Body of pancreas (tissue), 4 donors: ENCODE results near the gene TMEM63C. TPM values are rescaled to one million over a fixed set of nuclear protein-coding genes. Genes with fewer than 3 reads are reported as not detected.
A peak's percentile ranks its signal among the peaks of the same experiment; 100 is the strongest.
"Not testable (repeated sequence)": the region's sequence is repeated elsewhere in the genome, so short reads cannot be mapped to it uniquely, and the experiment has no call there.

Source experiments
- ATAC-seq: fragments of 150-250 bp; one replicate; pipeline ENCODE4 v1.9.1; 2016
- DNase-seq, 4 donors: peaks; one replicate each; pipeline ENCODE4 v3.0.0-alpha.2; 2019
- H3K27ac ChIP-seq, 4 donors: fragments of 200-600 bp; sonication (generic); 1 replicate in 3 of 4; 2 replicates in 1 of 4; pipeline versions ENCODE4 v1.5.1 to v1.6.1; 2016 to 2019; ENCODE audit warnings: mild to moderate bottlenecking in 1 of 4, mixed read lengths in 1 of 4, moderate library complexity in 1 of 4
- H3K27me3 ChIP-seq, 2 donors: fragments of 200-600 bp; sonication (generic); one replicate each; pipeline ENCODE4 v1.6.0; 2016; ENCODE audit warnings: mild to moderate bottlenecking in 1 of 2
- H3K36me3 ChIP-seq, 2 donors: fragments of 200-600 bp; sonication (generic); replicated peaks in 1 of 2; 2 replicates each; pipeline ENCODE4 v1.5.1; 2016; ENCODE audit warnings: low read depth in 2 of 2; ENCODE audit not compliant: insufficient read depth in 1 of 2
- H3K4me1 ChIP-seq: fragments of 200-600 bp; sonication (generic); one replicate; pipeline ENCODE4 v1.6.0; 2016
- H3K4me3 ChIP-seq, 2 donors: fragments of 200-600 bp; sonication (generic); 1 replicate in 1 of 2; 2 replicates in 1 of 2; pipeline ENCODE4 v1.5.1; 2016 to 2019
- H3K9me3 ChIP-seq, 3 donors: fragments of 200-600 bp; sonication (generic); 1 replicate in 2 of 3; 2 replicates in 1 of 3; pipeline ENCODE4 v1.5.1; 2016
- POLR2A ChIP-seq, 3 donors: fragments of 450-650 bp; IDR thresholded peaks; one replicate each; pipeline ENCODE4 v1.6.1; 2016; ENCODE audit warnings: antibody characterized with exemption in 3 of 3, mild to moderate bottlenecking in 2 of 3
- WGBS, 2 donors: methylation state at CpG; one replicate each; pipeline ENCODE4 v1.1.5; 2017; 5-methylcytosine and 5-hydroxymethylcytosine counted together
- intact Hi-C: fragments of 100-400 bp; cut with DNase I; formaldehyde crosslinking; loops from one replicate; pipeline ENCODE4 v1.15.1; 2023
- total RNA-seq, 2 donors: library from RNA; depleted of rRNA; stranded (reverse); fragments of >200 nt; gene quantifications; one replicate each; pipeline ENCODE4 v1.1.0, GENCODE V29; 2016
- TF ChIP-seq, protein P1 (sequence below), 7 experiments: fragments of 450-650 bp in 4 of 7; fragments of 200-600 bp in 3 of 7; sonication (generic) in 3 of 7; IDR thresholded peaks; one replicate each; pipeline ENCODE4 v1.5.1; 2016 to 2019; ENCODE audit warnings: antibody characterized with exemption in 7 of 7

Gene TMEM63C
- total RNA-seq, 2 donors from 2014 or later, result 0.33 to 3.6 TPM

DNA sequence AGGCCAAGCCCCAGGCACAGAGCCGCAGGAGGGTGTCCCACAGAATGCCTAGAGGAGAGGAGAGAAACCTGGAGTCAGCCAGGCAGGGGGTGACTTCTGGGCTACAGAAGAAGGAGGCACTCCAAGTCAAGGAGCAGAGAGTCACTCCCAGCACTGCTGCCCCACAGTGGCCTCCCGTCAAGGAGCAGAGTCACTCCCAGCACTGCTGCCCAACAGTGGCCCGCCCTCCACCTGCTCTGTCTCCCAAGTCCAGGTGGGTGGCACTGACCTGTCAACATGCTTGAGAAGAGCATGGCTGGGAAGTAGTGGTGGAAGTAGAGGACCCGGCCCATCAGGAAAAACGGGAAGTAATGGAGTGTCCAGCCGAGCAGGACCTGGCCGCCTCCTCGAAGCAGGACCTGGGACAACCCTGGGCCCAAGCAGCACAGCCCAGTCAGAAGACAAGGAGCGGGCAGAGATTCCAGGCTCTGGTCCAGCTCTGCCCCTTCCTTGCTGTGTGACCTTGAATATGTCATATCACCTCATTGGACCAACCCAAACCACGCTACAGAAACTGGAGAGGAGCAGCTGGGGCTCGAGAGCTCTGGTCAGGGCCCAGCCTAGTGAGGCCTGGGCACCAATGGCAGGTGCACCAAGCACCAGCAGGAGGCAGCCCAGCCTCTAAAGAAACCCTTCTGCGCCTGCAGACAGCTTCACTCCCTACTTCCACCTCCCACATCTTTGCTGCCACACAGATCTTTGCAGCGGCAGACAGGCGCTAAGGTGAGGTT is 97.0 kb downstream of the TMEM63C start:
- 86 to 88% methylated on average over 12 to 14 of the region's 14 CpGs for WGBS, 2 donors
- DNase-seq, result peak in 1 of 4 donors; percentile 31
- TF ChIP-seq POLR2A (IDR thresholded peaks at IDR 0.05), result no peak
- TF ChIP-seq, protein P1, sequence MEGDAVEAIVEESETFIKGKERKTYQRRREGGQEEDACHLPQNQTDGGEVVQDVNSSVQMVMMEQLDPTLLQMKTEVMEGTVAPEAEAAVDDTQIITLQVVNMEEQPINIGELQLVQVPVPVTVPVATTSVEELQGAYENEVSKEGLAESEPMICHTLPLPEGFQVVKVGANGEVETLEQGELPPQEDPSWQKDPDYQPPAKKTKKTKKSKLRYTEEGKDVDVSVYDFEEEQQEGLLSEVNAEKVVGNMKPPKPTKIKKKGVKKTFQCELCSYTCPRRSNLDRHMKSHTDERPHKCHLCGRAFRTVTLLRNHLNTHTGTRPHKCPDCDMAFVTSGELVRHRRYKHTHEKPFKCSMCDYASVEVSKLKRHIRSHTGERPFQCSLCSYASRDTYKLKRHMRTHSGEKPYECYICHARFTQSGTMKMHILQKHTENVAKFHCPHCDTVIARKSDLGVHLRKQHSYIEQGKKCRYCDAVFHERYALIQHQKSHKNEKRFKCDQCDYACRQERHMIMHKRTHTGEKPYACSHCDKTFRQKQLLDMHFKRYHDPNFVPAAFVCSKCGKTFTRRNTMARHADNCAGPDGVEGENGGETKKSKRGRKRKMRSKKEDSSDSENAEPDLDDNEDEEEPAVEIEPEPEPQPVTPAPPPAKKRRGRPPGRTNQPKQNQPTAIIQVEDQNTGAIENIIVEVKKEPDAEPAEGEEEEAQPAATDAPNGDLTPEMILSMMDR (IDR thresholded peaks at IDR 0.05), result no peak
- ATAC-seq, result no peak
- no peak overlapping the region for H3K27ac ChIP-seq
- no peak overlapping the region for H3K4me3 ChIP-seq
- intact Hi-C loops, result no loop called here
- no peaks in the 10 kb centered on the region for H3K4me1 ChIP-seq
- H3K36me3 ChIP-seq, result peaks cover 0 to 8% of the 10 kb centered on the region in 2 donors
- H3K27me3 ChIP-seq, result no peaks in the 10 kb centered on the region
- H3K9me3 ChIP-seq, result no peaks in the 10 kb centered on the region

DNA sequence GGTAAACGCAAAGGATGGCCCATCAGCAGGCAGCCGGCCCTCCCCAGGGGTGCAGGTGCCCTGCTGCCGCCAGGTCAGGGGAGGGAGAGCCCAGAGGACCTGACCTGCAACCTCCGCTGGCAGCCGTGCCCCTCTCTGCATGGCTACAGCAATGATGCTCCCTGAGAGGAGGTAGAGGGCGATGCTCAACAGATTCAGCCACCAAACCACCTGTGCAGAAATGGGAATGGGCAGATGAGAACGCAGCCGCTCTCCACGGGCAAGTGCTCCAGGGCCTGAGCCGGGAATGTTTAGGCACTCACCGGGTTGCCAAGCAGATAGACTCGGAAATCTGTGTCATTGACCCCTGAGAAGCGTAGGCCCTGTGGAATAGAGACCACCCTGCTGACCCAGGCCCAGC is 98.1 kb downstream of the TMEM63C start:
- no peak overlapping the region for H3K27ac ChIP-seq
- H3K4me3 ChIP-seq, result no peak overlapping the region
- H3K36me3 ChIP-seq, result peaks cover 3 to 10% of the 10 kb centered on the region in 2 donors
- no peaks in the 10 kb centered on the region for H3K27me3 ChIP-seq
- no peak for TF ChIP-seq POLR2A (IDR thresholded peaks at IDR 0.05)
- TF ChIP-seq, protein P1 (IDR thresholded peaks at IDR 0.05), result no peak
- DNase-seq (no peak), ATAC-seq (no peak)
- intact Hi-C loops, result no loop called here
- H3K9me3 ChIP-seq, result no peaks in the 10 kb centered on the region
- WGBS, 2 donors, result 87 to 88% methylated on average over 11 to 13 of the region's 13 CpGs
- H3K4me1 ChIP-seq, result peaks cover 4% of the 10 kb centered on the region

DNA sequence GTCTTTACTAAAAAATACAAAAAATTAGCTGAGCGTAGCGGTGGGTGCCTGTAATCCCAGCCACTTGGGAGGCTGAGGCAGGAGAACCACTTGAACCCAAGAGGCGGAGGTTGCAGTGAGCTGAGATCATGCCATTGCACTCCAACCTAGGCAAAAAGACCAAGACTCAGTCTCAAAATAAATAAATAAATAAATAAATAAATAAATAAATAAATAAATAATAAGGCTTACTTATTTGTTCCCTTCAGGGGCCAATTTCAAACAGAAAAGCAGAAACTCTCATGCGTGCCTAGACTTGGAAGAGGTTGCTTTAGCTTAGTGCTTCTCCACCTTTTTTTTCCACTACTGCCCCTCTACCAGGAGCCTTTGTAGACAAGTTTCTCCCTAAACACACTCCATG is 99.3 kb downstream of the TMEM63C start:
- peaks cover 7 to 12% of the 10 kb centered on the region in 2 donors for H3K36me3 ChIP-seq
- 97 to 99% methylated on average over 4 of the region's 4 CpGs for WGBS, 2 donors
- DNase-seq, H3K4me3 ChIP-seq, H3K9me3 ChIP-seq, H3K27ac ChIP-seq, ATAC-seq, H3K4me1 ChIP-seq, intact Hi-C loops, H3K27me3 ChIP-seq: not testable (repeated sequence)

DNA sequence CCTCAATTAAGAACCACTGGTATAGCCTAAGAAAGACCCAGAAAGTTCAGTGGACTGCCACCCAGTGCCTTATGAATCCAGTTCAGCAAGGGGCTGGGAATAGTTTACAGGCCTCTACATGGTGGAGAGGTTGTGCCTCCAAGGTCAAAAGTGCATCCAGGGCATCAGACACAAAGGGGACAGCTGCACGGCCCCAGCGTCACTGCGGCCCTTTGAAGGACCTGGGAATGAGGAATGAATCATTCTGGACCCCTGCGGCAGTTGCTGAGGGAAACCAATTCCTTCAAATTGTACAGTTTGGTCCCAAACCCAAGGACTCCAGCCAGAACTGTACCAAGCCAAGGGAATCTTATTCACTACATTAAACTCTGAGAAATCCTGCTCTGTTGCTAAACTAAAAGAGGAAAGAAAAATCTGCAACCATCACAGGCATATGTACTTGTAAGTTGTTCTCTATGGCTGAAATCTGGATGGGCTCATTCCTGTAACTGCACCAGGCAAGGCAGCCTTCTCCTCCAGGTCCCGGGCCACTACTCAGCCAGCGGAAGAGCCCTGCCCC is 100.3 kb downstream of the TMEM63C start:
- DNase-seq, result no peak
- H3K9me3 ChIP-seq, result no peaks in the 10 kb centered on the region
- intact Hi-C loops, result no loop called here
- ATAC-seq, result no peak
- no peak overlapping the region for H3K4me3 ChIP-seq
- peaks cover 7 to 12% of the 10 kb centered on the region in 2 donors for H3K36me3 ChIP-seq
- peaks cover 4% of the 10 kb centered on the region for H3K4me1 ChIP-seq
- TF ChIP-seq POLR2A (IDR thresholded peaks at IDR 0.05), result no peak
- TF ChIP-seq, protein P1 (IDR thresholded peaks at IDR 0.05), result no peak
- WGBS, 2 donors, result 89 to 100% methylated on average over 6 of the region's 6 CpGs
- no peak overlapping the region for H3K27ac ChIP-seq
- H3K27me3 ChIP-seq, result no peaks in the 10 kb centered on the region

DNA sequence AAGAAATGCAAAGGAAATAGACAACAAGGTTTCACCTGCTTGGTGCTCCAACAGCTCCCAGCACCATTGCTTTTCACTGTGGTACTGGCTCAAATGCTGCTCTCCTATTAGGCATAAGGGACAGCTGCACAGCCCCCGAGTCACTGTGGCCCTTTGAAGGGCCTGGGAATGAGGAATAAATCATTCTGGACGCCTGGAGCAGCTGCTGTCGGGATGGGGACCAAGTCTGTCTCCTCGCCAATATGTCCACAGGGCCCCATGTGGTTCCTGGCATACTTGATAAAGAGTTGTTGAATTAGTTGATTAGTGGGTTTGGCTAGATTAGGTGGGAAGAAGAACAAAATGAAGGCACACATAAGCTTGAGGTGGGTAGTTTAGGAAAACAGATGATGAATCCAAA is 102.5 kb downstream of the TMEM63C start:
- intact Hi-C loops, result no loop called here
- WGBS, 2 donors, result 29 to 49% methylated on average over 4 of the region's 4 CpGs
- DNase-seq (no peak), ATAC-seq (no peak)
- no peak overlapping the region for H3K4me3 ChIP-seq
- TF ChIP-seq POLR2A (IDR thresholded peaks at IDR 0.05), result no peak
- TF ChIP-seq, protein P1 (IDR thresholded peaks at IDR 0.05), result no peak
- no peaks in the 10 kb centered on the region for H3K9me3 ChIP-seq
- H3K4me1 ChIP-seq, result peaks cover 4% of the 10 kb centered on the region
- H3K27me3 ChIP-seq, result no peaks in the 10 kb centered on the region
- H3K36me3 ChIP-seq, result peaks cover 7 to 9% of the 10 kb centered on the region in 2 donors
- no peak overlapping the region for H3K27ac ChIP-seq
